Measurements from ENCODE around the gene AGXT2.
"Not testable (repeated sequence)": the region's sequence is repeated elsewhere in the genome, so short reads cannot be mapped to it uniquely, and the experiment has no call there.

The AGXT2 gene

GRCh38 chr5:35041261-35041660 is 6.5 kb downstream of the AGXT2 start:
- no peaks in the 10 kb centered on the region for H3K4me1 ChIP-seq (ENCODE audit: control insufficient read depth in 1 of 2, insufficient read depth in 1 of 2, low read depth in 1 of 2, low read length in 1 of 2)
- H3K27me3 ChIP-seq, result peaks cover 9% of the 10 kb centered on the region
- no peaks in the 10 kb centered on the region for H3K9me3 ChIP-seq
- no peaks in the 10 kb centered on the region for H3K36me3 ChIP-seq
- H3K27ac ChIP-seq, result no peak overlapping the region
- TF ChIP-seq CTCF (IDR thresholded peaks at IDR 0.05), result no peak
- no peak overlapping the region for H3K4me3 ChIP-seq (ENCODE audit: low read depth in 1 of 2, low read length in 1 of 2)

- no peaks in the 10 kb centered on the region for H3K4me1 ChIP-seq (ENCODE audit: control insufficient read depth in 1 of 2, insufficient read depth in 1 of 2, low read depth in 1 of 2, low read length in 1 of 2)
- H3K36me3 ChIP-seq, result no peaks in the 10 kb centered on the region
- no peak overlapping the region for H3K27ac ChIP-seq
- no peak overlapping the region for H3K4me3 ChIP-seq (ENCODE audit: low read depth in 1 of 2, low read length in 1 of 2)
- TF ChIP-seq CTCF (IDR thresholded peaks at IDR 0.05), result no peak
- H3K9me3 ChIP-seq, result no peaks in the 10 kb centered on the region
- peaks cover 9% of the 10 kb centered on the region for H3K27me3 ChIP-seq
These were observed 8.9 kb downstream of the AGXT2 start for GRCh38 chr5:35038891-35039290.

- no peaks in the 10 kb centered on the region for H3K9me3 ChIP-seq
- no peaks in the 10 kb centered on the region for H3K36me3 ChIP-seq
- H3K4me3 ChIP-seq (ENCODE audit: low read depth in 1 of 2, low read length in 1 of 2), result no peak overlapping the region
- H3K27me3 ChIP-seq, result peaks cover 9% of the 10 kb centered on the region
- TF ChIP-seq CTCF (IDR thresholded peaks at IDR 0.05), result no peak
- H3K27ac ChIP-seq, result no peak overlapping the region
- no peaks in the 10 kb centered on the region for H3K4me1 ChIP-seq (ENCODE audit: control insufficient read depth in 1 of 2, insufficient read depth in 1 of 2, low read depth in 1 of 2, low read length in 1 of 2)
These were observed 11.2 kb downstream of the AGXT2 start for GRCh38 chr5:35036536-35036935.

- not testable (repeated sequence) for H3K9me3 ChIP-seq
These were observed 11.8 kb downstream of the AGXT2 start for GRCh38 chr5:35035929-35036328.

GRCh38 chr5:35035271-35035670 is 12.5 kb downstream of the AGXT2 start:
- Histone ChIP-seq H3K36me3 (no peaks in the 10 kb centered on the region), H3K27ac (no peak overlapping the region), H3K27me3 (peaks cover 9% of the 10 kb centered on the region), H3K4me3 (ENCODE audit: low read depth in 1 of 2, low read length in 1 of 2) (no peak overlapping the region), H3K4me1 (ENCODE audit: control insufficient read depth in 1 of 2, insufficient read depth in 1 of 2, low read depth in 1 of 2, low read length in 1 of 2) (no peaks in the 10 kb centered on the region), H3K9me3 (no peaks in the 10 kb centered on the region)
- no peak for TF ChIP-seq CTCF (IDR thresholded peaks at IDR 0.05)

More at GRCh38 chr5:35035929-35036328, 11.8 kb downstream of the AGXT2 start:
- not testable (repeated sequence) for H3K4me1 ChIP-seq (ENCODE audit: control insufficient read depth in 1 of 2, insufficient read depth in 1 of 2, low read depth in 1 of 2, low read length in 1 of 2); H3K27ac ChIP-seq; H3K27me3 ChIP-seq; H3K36me3 ChIP-seq; H3K4me3 ChIP-seq (ENCODE audit: low read depth in 1 of 2, low read length in 1 of 2)

GRCh38 chr5:35032356-35032755 is 15.4 kb downstream of the AGXT2 start:
- no peaks in the 10 kb centered on the region for H3K36me3 ChIP-seq
- TF ChIP-seq CTCF (IDR thresholded peaks at IDR 0.05), result no peak
- peaks cover 1% of the 10 kb centered on the region for H3K27me3 ChIP-seq
- H3K4me1 ChIP-seq (ENCODE audit: control insufficient read depth in 1 of 2, insufficient read depth in 1 of 2, low read depth in 1 of 2, low read length in 1 of 2), result no peaks in the 10 kb centered on the region
- no peak overlapping the region for H3K4me3 ChIP-seq (ENCODE audit: low read depth in 1 of 2, low read length in 1 of 2)
- no peak overlapping the region for H3K27ac ChIP-seq
- no peaks in the 10 kb centered on the region for H3K9me3 ChIP-seq

All from neutrophil (primary cell).